HK-2 (cell line): ENCODE results near the gene MICAL2.

ENCODE experiments used
- DNase-seq: peaks from one replicate; pipeline ENCODE4 v3.0.0-alpha.2; 2018; ENCODE audit not compliant: unreplicated experiment

The MICAL2 gene

GRCh38 chr11:12076840-12077534, 33.4 kb upstream of the MICAL2 start:
- DNase-seq, result no peak

- no peak for DNase-seq
Observed at GRCh38 chr11:12077535-12078280, 32.7 kb upstream of the MICAL2 start.

GRCh38 chr11:12079726-12080556, 30.4 kb upstream of the MICAL2 start:
- DNase-seq, result peak; percentile 78

GRCh38 chr11:12083380-12083779, 27.0 kb upstream of the MICAL2 start:
- DNase-seq, result no peak

GRCh38 chr11:12084256-12084655, 26.1 kb upstream of the MICAL2 start:
- no peak for DNase-seq

- peak; percentile 29 for DNase-seq
Observed at GRCh38 chr11:12085371-12086251, 24.8 kb upstream of the MICAL2 start.

GRCh38 chr11:12086271-12087074, 23.9 kb upstream of the MICAL2 start:
- peak; percentile 74 for DNase-seq

- peak; percentile 60 for DNase-seq
Observed at GRCh38 chr11:12087075-12088004, 23.1 kb upstream of the MICAL2 start.

- peak; percentile 41 for DNase-seq
Observed at GRCh38 chr11:12088047-12088481, 22.3 kb upstream of the MICAL2 start.

- no peak for DNase-seq
Observed at GRCh38 chr11:12088531-12088930, 21.9 kb upstream of the MICAL2 start.

- DNase-seq, result no peak
Observed at GRCh38 chr11:12089041-12089440, 21.3 kb upstream of the MICAL2 start.

GRCh38 chr11:12089473-12089872, 20.9 kb upstream of the MICAL2 start:
- peak; percentile 33 for DNase-seq

GRCh38 chr11:12090061-12090591, 20.3 kb upstream of the MICAL2 start:
- peak; percentile 62 for DNase-seq

- DNase-seq, result peak; percentile 53
Observed at GRCh38 chr11:12090761-12091258, 19.6 kb upstream of the MICAL2 start.

- DNase-seq, result no peak
Observed at GRCh38 chr11:12091956-12092558, 18.3 kb upstream of the MICAL2 start.

- DNase-seq, result no peak
Observed at GRCh38 chr11:12092714-12093113, 17.7 kb upstream of the MICAL2 start.

- DNase-seq, result no peak
Observed at GRCh38 chr11:12094872-12095800, 15.3 kb upstream of the MICAL2 start.
